ENCODE data around the gene QSOX2.

QSOX2 gene

DNA sequence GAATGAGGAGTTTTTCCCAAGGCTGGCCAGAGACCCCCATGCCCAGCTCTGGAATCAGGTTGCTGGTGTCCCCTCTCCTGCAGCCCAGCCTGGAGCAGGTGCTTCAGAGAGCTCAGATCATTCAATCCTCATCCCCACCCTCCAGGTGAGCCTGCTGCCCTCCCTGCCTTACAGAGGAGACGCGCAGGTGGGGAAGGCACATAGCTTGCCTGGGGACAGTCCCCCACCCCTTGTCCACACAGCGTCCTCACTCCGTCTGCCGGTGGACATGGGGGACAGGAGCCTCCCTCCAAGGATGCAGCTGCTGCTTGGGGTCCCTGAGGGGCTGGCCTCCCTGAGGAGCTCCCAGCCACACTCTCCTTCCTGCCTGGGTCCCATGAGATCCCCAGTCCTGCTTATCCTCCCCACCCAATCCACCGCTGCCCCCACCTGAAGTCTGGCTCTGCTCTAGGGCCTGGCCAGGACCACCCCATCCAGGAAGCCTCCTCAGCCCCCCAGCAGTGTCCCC lies 17.1 kb upstream of the QSOX2 start:
- Mint-ChIP-seq H3K27ac (no peak overlapping the region), H3K4me3 (no peak overlapping the region), H3K36me3 (ENCODE audit: low read depth) (no peaks in the 10 kb centered on the region), H3K4me1 (ENCODE audit: low read depth) (peaks cover 9% of the 10 kb centered on the region), H3K27me3 (no peaks in the 10 kb centered on the region), H3K9me3 (no peaks in the 10 kb centered on the region)
- no peak for DNase-seq

DNA sequence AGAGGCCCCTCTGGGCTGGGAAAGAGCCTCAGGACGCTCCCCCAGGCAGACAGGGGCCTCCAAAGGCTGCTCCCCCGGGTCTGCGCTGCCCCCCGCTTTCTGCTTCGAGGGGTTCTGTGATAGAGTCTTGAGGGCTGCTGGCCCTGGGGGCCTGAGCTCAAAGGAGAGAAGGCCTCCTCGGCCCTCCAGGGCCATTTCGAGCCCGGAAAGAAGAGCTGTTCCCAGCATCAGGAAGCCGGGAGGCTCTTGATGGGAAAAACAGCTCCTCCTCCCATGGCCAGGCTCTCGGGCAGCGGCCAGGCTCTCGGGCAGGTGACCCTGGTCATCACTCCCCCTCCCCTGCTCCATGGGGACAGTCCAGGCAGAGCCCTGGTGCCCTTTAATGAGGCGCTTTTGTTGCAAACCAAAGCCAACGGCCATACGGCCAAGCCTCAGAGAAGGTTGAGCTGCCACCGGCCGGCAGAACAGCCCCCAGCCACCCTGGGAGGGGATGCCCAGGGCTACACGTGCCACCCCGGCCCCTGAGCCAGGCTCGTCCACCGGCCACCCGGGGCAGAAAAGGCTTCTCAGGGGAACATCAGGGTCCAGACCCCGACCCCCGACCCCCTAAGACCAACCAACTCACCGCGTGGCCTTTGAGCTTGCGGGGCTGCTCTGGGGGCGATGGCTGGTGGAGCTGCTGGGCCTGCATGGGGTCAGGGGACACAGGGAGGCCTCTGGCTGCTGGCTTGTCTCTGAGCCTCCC lies 16.2 kb upstream of the QSOX2 start:
- Mint-ChIP-seq H3K36me3 (ENCODE audit: low read depth) (no peaks in the 10 kb centered on the region), H3K4me1 (ENCODE audit: low read depth) (peaks cover 3% of the 10 kb centered on the region), H3K9me3 (no peaks in the 10 kb centered on the region), H3K27me3 (no peaks in the 10 kb centered on the region), H3K27ac (no peak overlapping the region), H3K4me3 (no peak overlapping the region)
- no peak for DNase-seq

DNA sequence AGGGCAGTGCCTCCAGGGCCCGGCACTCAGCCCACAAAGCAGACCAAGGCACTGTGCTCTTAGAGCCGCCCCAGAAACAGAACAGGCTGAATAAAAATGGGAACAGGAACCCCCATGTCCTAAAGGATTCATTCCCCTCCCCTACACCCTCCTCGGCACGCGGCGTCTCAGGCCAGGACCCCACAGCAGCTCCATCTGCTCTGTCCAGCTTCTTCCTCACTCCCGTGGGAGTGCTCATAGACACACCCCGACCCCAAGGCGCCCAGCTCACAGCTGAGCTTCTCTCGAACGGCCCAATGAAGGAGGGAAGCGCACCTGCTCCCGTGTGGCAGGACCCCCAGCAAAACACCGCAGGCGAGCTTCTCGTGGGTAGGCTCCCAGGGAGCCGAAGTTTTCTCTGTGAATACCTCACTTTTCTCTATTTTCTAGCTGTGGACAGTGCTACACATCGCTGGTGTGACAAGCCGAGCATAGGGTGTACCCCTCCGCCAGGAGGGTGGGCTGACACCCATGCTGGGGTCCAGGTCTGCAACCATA lies 15.4 kb upstream of the QSOX2 start:
- Mint-ChIP-seq H3K27me3 (no peaks in the 10 kb centered on the region), H3K4me3 (no peak overlapping the region), H3K4me1 (ENCODE audit: low read depth) (no peaks in the 10 kb centered on the region), H3K9me3 (no peaks in the 10 kb centered on the region), H3K27ac (no peak overlapping the region), H3K36me3 (ENCODE audit: low read depth) (no peaks in the 10 kb centered on the region)
- no peak for DNase-seq

DNA sequence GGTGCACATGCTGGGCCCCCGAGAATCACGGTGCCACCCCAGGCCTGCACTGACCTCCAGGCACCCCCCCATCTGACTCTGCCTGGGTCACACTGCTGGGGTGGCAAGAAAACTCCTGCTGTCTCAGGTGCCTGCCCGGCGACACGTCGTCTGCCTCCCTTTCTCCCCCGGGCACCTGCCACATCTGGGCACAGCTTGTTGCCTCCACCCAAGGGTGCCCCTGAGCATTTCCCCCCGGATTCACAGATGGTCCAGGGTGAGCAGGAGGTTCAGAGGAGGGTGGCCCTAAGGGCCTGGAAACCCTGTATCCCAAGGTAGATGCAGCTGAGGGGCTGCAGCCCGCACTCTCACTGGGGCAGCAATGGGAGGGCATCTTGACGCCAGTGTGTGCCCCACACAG lies 14.9 kb upstream of the QSOX2 start:
- Mint-ChIP-seq H3K36me3 (ENCODE audit: low read depth) (no peaks in the 10 kb centered on the region), H3K9me3 (no peaks in the 10 kb centered on the region), H3K27ac (no peak overlapping the region), H3K27me3 (no peaks in the 10 kb centered on the region), H3K4me3 (no peak overlapping the region), H3K4me1 (ENCODE audit: low read depth) (no peaks in the 10 kb centered on the region)
- no peak for DNase-seq

DNA sequence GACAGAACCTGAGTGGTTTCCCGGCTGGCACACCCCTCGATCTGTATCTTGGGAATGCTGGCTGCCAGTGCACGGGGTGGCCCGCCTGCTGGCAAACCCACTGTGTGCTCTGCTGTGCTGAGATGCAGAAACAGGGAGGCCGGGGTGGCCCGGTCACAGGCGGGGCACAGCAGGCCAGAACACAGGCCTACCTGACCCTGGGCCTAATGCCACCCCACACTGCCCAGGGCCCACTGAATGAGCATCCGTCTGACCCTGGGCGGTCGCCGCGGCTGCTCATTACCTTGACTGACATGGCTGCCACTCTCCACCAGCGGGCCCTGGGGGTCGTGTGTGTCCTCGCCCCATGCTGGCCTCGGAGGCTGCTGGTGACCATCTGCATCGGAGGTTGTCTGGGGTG lies 14.2 kb upstream of the QSOX2 start:
- H3K4me1 Mint-ChIP-seq (ENCODE audit: low read depth): no peaks in the 10 kb centered on the region
- H3K9me3 Mint-ChIP-seq: no peaks in the 10 kb centered on the region
- no peak for DNase-seq
- H3K4me3 Mint-ChIP-seq: no peak overlapping the region
- H3K27me3 Mint-ChIP-seq: no peaks in the 10 kb centered on the region
- H3K27ac Mint-ChIP-seq: no peak overlapping the region
- no peaks in the 10 kb centered on the region for H3K36me3 Mint-ChIP-seq (ENCODE audit: low read depth)

DNA sequence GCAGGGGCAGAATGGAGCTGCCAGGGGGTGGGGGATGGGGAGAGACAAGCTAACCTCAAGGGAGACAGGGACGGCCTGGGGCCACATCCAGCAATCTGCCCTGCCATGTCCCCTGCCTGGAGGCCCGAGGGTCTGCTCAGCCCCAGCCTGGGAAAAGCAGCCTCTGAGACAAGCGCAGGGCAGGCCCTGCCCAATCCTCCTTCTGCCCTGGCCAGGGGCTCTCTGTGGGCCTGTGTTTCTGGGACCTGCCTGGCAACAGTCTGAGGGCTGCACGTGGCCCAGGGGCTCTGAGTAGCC lies 13.9 kb upstream of the QSOX2 start:
- Mint-ChIP-seq H3K27ac (no peak overlapping the region), H3K4me1 (ENCODE audit: low read depth) (no peaks in the 10 kb centered on the region), H3K36me3 (ENCODE audit: low read depth) (no peaks in the 10 kb centered on the region), H3K27me3 (no peaks in the 10 kb centered on the region), H3K4me3 (no peak overlapping the region), H3K9me3 (no peaks in the 10 kb centered on the region)
- DNase-seq: no peak

DNA sequence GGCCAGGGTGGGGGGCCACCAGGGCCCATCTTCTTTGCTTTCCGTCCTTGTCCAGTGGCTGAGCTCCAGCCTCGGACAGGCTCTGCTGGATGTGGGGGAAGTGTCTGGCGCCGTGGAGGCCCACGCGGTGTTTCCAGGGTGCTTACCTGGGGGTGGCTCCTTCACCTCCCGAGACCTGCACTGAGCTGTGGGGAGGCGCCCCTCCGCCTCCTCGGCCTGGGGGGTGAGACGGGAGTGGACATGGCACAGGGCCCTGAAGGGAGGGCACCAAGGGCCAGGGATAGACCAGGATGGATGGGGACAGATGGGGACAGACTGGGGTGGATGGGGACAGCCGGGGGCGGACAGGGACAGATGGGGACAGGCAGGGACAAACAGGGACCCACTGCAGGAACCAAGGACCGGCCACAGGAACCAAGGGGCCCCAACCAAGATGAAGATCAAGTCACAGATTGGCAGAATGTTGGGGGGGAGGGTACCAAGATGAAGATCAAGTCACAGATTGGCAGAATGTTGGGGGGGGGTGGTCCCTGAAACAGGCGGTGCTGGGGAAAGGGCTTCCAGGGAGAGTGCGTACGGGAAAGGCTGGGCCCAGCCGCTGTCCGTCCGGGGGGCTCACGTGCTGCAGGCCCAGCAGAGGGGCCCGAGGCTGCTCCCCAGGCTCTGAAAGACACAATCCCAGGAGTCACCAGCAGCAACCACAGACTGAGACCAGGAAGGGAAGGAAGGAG lies 13.3 kb upstream of the QSOX2 start:
- no peaks in the 10 kb centered on the region for H3K4me1 Mint-ChIP-seq (ENCODE audit: low read depth)
- no peak for DNase-seq
- no peak overlapping the region for H3K27ac Mint-ChIP-seq
- no peaks in the 10 kb centered on the region for H3K27me3 Mint-ChIP-seq
- H3K4me3 Mint-ChIP-seq: no peak overlapping the region
- no peaks in the 10 kb centered on the region for H3K9me3 Mint-ChIP-seq
- H3K36me3 Mint-ChIP-seq (ENCODE audit: low read depth): no peaks in the 10 kb centered on the region

DNA sequence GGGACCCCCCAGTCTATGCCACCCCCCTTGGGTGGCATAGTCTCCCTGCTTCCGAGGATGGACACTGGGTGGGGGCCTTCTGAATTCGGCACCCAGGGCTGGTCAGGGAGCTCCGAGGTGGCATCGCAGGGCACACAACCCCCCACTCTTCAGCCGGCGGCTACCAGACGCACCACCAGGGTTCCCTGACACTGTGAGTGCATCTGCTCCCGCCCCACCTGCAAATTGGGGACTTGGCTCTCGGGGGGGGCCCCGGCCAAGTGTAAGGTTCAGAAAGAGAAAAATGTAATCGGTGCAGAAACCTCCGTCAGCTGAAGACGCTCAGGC lies 12.7 kb upstream of the QSOX2 start:
- Mint-ChIP-seq H3K4me3 (no peak overlapping the region), H3K27ac (no peak overlapping the region), H3K9me3 (no peaks in the 10 kb centered on the region), H3K27me3 (no peaks in the 10 kb centered on the region), H3K4me1 (ENCODE audit: low read depth) (no peaks in the 10 kb centered on the region), H3K36me3 (ENCODE audit: low read depth) (no peaks in the 10 kb centered on the region)
- no peak for DNase-seq

DNA sequence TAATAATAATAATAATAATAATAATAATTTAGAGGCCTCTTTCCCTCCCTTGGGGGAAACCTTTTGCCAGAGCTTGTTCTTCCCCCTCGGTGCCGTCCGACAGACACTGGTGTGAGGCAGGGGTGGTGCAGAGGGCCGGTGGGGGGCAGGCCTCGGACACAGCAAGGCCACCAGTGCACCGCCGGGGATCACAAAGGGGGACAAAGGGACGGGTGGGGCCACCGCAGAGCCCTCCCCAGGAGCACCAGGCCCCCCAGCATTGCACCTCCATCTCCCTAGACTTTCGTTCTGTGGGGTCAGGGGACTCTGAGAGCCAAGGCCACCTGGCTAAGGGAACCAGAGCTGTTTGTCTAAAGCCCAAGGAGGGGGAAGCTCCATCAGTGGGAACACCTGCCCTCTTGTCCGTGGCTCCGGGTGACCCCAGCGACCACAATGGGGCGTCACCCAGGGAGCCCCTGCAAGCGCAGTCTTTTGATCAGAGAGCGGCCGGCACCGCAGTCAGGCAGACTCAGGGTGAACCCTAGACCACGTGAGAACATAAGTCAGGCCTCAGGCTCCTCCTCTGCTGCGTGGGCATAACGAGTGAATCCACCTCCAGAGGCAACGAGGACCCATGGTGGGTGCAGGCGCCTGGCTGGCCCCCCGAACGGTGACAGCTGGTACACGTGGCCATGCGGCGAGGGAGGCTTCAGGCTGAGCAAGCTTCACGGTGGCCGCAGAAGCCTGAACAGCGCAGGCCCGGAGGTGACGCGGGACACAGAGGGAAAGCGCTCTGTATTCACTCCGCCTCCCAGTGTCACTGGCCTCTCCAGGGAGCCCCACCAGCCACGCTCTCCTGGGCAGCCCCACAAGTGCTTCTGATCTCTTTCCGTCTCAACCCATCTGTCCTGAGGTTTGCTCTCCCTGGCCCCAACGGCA lies 12.0 kb upstream of the QSOX2 start:
- Mint-ChIP-seq H3K4me3 (no peak overlapping the region), H3K4me1 (ENCODE audit: low read depth) (no peaks in the 10 kb centered on the region)

DNA sequence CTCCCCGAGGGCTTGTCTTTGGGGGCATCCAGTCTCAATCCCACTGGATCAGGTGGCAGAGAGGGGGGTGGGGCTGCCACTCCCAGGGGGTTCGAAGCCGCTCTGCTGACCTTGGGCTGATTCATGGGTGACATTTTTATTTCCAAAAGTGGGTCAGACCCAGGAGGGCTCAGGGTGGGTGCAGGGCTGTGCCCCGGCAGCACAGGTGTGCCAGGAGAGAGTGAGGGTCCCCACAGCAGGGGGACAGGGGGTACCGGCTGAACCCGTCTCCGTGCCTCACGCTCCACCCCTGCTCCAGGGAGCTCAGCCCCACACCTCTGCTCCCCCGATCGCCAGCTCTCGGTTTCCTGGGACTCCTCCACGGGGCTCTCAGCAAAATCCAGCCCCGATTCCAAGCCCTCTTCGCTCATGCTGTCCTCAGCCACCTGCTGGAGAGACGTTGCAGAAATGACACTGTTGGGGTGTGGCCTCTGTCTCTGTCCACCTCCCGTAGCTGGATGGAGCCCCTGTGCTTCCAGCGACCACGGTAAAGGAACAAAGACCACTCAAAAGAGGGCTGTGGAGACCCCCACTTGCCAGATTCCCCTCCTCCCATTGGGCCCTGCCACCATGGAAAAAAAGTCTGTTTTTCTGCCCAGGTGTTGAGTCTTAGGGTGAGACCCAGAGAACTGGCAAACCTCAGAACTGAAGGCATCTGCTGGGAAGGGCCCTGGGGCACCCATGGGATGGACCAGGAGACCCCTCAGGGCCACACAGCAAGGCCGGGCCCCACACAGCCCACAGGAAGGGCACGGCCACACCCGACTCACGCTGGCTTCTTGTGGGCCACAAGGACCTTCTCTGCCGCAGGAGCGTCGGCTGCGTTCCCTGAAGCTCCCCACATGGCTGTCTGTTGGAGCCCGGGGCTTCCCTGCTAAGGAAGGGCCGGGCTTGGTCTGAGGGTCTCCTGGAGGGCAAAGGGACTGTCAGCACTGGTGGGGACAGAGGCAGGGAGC lies 10.6 kb upstream of the QSOX2 start:
- Mint-ChIP-seq H3K27me3 (no peaks in the 10 kb centered on the region), H3K27ac (no peak overlapping the region), H3K36me3 (ENCODE audit: low read depth) (no peaks in the 10 kb centered on the region)

More for the DNA sequence above, 12.0 kb upstream of the QSOX2 start:
- H3K36me3 Mint-ChIP-seq (ENCODE audit: low read depth): no peaks in the 10 kb centered on the region
- DNase-seq: no peak
- no peaks in the 10 kb centered on the region for H3K9me3 Mint-ChIP-seq
- no peaks in the 10 kb centered on the region for H3K27me3 Mint-ChIP-seq
- H3K27ac Mint-ChIP-seq: no peak overlapping the region

DNA sequence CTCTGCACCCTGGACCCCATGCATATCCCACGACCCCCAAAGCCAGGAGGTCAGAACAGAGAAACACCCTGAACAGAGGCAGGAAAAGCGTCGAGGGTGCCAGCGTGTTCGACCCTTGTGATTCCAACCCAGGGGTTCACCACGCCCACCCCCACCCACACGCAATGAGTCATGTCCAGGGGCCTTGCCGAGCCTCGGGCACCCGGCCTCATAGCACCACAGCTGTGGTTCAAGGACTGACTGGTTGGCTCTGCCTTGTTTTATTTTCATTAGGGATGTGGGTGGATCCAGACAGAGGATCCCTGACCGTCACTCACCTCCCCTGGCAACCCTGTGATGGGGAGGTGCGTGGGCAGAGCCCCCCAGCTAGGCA lies 9.5 kb upstream of the QSOX2 start:
- no peak for DNase-seq
- H3K9me3 Mint-ChIP-seq: no peaks in the 10 kb centered on the region
- no peaks in the 10 kb centered on the region for H3K4me1 Mint-ChIP-seq (ENCODE audit: low read depth)
- H3K4me3 Mint-ChIP-seq: no peak overlapping the region
- no peak overlapping the region for H3K27ac Mint-ChIP-seq
- H3K27me3 Mint-ChIP-seq: no peaks in the 10 kb centered on the region
- no peaks in the 10 kb centered on the region for H3K36me3 Mint-ChIP-seq (ENCODE audit: low read depth)

More for the DNA sequence above, 10.6 kb upstream of the QSOX2 start:
- no peak for DNase-seq
- Mint-ChIP-seq H3K9me3 (no peaks in the 10 kb centered on the region), H3K4me1 (ENCODE audit: low read depth) (no peaks in the 10 kb centered on the region), H3K4me3 (no peak overlapping the region)

DNA sequence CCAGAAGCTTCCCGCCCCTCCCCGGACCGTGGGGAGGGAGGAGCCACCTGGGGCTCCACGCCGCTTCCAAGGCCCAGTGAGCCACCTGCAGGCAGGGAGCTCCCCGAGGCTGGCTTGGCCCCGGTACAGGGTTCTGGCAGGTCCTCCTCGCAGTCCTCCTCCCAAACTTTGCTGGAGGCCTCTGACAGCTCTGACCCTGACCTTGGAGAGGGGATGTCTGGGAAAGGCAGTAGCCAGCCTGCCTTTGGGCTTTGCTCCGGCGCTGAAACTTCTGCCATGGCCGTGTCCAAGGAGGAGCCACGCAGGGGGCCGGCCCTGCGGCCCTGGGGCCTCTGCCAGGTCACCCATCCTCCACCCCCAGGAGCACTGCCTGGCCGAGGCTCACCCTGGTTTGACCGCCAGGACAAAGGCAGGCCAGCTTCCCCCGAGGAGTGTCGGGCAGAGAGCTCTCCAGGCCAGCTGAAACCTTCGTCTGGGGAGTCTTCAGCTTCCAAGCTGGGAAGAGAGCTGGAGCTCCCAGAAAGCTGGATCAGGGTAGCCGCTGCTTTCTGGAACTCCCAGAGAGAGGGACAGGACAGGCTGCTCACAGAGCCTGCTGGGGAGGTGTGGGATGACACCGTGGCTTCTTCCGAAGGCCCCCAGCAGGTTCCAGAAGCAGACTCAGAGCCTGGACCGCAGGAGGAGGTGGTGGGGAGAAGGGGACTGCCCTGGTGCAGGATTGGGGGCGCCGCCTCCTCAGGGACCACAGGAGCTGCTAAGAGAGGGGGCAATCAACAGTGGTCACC lies 9.0 kb upstream of the QSOX2 start:
- no peak overlapping the region for H3K4me3 Mint-ChIP-seq
- H3K27me3 Mint-ChIP-seq: no peaks in the 10 kb centered on the region
- no peak overlapping the region for H3K27ac Mint-ChIP-seq
- DNase-seq: no peak
- H3K9me3 Mint-ChIP-seq: no peaks in the 10 kb centered on the region
- H3K4me1 Mint-ChIP-seq (ENCODE audit: low read depth): no peaks in the 10 kb centered on the region
- H3K36me3 Mint-ChIP-seq (ENCODE audit: low read depth): no peaks in the 10 kb centered on the region
